GM18517 (cell line): ENCODE data around the gene RFLNA.

Source experiments
- ATAC-seq: cut with Tn5 transposase; IDR thresholded peaks from one replicate; pipeline ENCODE4 v1.9.1; 2021; ENCODE audit warnings: mild to moderate bottlenecking, moderate library complexity; ENCODE audit not compliant: unreplicated experiment

RFLNA gene

DNA sequence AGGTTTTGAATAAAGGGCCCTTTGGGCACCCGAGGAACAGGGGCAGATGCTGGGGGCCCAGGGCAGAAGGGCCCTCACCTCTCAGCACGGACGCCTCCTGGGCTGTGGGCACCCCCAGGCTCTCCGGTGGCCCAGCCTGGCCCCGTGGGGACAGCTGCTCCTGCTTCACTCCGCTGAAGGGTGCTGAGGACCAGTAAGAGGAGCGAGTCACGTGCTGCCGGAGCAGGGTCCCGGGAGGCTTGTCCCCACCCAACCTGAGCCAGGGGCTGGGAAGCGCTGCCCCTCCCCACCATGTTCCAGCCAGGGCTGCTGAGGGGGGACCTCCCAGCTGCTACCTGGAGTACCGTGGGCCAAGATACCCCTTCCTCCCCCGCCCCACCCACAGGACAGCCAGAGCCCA, 59.5 kb downstream of the RFLNA start:
- no peak for ATAC-seq

DNA sequence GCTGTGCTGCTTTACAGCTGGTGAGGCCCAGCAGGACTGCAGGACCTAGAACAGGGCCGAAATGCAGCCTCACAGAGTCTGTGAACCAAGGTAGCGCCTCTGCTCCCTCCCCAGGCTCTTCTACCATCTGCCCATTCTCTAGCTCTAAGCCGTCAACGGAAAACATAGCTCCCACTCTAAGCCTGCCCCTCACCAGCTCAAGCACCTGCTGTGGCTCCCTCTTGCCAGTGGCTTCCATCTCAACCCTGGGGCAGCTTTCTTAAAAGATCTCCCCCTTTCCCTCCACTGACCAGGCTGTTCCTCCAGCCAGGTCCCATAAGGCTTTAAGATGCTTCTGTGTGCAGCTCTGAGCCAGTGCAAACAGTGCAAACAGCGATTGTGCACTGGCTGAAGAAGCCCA, 61.3 kb downstream of the RFLNA start:
- no peak for ATAC-seq

DNA sequence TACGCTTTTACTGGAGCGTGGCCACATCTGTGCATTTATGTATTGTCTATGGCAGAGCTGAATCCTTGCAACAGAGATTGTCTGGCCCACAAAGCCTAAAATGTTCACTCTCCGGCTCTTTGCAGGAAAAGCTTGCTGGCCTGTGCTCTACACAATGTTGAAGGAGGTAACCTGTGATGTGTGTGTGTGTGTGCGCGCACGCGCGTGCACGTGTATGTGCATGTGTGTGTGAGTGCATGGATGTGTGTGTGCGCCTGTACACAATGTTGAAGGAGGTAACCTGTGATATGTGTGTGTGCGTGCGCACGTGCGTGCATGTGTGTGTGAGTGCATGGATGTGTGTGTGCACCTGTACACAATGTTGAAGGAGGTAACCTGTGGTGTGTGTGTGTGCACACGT, 62.7 kb downstream of the RFLNA start:
- ATAC-seq, result no peak

DNA sequence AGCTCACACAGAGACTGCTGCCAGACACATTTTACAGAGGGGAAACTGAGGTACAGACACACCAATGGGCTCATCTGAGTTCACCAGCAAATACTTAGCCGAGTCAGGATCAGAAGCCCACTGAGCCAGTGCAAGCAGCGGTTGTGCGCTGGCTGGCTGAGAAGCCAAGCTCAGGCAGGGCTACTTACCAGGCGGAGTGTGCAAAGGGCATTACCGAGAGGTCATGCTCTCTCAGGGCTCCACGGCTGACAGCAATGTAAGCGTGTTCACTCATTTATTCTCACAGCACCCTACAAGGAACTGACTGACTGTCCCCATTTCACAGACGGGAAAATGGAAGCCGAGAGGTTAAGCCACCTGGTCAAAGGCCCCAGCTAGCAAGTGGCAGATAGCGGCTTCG, 63.7 kb downstream of the RFLNA start:
- ATAC-seq, result no peak

DNA sequence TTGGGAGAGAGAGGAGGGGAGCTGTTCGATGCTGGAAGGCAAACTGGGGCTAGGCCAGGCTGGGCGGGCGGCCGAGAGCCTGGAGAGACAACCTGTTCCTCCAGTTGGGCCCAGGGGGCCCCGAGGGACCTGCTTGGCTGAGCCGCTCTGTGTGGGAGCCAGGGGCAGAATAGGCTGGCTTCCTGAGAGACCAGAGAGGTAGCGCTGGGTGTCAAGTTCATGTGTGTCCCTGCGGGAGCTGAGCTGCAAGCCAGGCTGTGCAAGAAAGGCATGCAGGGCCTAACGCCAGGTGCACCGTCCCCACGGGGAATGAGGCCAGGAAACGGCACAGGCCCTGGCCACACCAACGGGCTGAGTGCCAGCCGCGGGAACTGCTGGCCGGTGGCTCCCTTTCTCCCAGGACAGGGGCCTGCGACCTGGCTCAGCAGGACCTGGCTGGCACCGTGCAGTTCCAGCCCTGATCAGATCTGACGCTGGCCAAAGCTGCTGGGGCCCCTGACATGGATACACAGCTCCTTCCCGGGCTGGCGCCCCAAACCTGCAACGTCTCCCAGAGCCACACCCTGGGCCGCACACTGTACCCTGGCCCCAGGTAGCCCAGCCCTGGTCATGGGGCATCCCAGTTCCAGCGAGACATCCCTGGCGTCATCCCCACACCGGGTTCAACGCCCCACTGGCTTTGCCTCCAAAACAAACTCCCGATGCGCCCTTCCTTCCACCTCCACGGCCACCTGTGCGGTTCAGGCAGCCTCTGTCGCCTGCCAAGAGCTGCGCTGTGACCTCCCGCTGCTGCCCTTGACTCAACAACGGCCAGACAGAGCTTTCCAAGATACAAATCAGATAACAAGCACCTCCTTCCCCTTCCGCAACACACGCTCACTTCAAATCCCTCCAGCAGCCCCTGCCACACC, 65.0 kb downstream of the RFLNA start:
- ATAC-seq, result no peak

DNA sequence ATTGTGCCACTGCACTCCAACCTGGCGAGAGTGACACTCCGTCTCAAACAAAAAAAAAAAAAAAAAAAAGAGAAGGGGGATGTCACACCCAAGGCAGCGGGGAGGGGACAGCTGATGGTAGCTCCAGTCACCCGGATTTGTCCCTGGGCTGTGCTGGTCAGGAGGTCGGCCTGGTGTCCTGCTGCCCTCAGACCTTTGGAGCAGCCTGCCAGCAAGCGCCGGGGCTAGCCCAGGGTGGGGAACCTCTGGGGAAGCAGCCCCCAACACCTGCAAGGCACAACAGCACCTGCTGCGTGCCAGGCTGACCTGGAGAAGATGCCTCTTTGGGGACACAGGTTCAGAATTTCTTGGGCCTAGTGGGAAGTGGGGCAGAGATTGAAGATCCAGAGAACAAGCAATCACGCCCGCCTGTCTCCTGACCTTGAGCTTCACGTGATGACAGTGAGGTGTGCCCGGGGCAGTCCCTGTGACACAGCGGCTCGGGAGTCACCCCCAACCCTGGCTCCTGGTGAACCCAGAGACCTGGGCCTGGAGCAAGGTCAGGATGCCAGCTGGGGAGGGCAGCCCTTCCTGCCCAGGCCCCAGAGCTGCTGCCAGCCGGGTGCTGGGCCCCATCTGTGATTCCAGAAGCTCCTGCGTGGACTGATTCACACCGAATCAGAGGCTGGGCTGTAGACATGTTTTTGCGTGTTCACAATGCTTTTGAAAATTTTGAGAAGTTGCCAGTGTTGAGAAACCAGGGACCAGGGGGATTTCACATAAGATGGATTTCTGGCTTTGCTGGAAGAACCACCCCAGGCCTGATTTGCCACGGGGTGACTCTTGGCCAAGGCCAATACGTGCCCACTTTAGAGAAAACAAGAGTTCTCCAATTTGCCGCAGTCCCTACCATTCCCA, 66.4 kb downstream of the RFLNA start:
- ATAC-seq, result no peak

DNA sequence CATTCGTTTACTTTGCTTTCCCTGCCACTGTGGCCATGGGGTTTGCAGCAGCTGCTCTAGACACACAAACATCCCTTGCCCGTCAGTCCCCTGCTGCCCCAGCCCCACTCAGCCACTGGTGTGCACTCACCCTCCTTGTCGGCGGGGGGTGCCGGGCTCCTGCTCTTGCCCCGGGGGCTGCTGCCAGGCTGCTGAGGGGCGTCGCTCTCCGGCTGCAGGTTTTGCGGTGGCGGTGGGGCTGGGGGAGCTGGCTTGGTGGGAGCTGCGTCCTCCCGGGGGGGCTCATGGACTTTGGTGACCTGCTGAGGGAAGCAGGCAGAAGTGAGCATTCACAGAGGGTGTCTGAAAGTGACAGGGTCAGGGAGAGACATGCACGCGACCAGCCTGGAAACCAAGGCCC, 67.1 kb downstream of the RFLNA start:
- ATAC-seq, result no peak

DNA sequence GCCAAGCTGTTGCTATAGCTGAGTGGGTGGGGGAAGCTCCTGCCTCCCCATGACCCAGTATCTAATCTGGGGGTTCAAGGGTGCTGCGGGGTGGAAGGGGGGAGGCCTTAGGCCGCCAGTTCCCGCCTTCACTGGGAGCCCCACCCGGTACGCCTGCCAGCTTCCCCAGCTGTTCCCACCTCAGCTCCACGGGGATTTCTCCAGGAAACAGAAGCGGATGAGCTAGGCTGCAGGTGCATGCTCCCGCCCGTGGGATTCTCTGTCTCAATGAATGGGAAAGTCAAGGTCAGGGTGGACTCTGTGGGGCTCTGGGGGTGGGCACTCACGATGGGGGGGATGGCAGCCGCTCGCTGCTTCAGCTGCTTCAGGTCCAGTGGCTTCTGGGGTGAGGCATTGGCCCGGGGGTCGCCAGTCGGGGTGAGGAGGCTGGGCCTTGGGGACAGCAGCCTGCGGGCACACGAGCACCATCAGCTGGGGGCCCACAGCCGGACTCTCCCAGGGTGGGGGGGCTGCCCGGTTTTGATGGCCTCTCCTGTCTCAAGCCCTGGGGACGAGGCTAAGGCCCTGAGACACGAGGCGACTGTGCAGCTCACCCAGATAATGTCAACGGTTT, 68.6 kb downstream of the RFLNA start:
- ATAC-seq, result no peak

DNA sequence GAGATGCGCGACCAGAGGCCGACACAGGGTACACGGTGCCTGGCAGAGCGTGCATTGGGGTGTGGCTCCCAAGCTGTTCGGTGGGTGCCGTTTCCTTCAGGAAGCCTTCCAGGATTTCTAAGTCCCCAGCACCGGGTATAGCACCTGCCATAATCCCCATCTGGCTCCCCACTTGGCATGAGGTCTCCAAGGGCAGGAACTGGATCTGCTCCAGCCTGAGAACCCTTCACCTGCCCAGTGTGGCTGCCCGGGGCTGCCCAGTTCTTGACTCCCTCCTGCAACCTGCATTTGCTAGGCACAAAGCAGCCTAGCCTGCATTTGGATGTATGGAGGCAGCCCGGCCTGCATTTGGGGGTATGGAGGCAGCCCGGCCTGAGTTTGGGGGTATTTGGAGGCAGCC, 69.7 kb downstream of the RFLNA start:
- ATAC-seq, result no peak
